ENCODE results near the gene UNC5B.

DNA sequence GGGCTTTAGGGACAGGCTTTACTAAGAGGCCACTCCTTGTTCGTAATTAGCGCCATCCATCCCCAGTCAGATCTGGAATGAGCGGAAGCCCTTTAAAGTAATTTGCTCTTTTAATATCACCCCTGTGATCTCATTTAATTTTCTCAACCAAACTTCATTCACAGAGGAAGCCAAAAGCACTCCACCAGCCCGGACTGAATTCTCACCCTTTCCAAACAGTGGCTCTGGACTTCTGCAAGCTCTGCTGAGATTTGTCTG is 43.1 kb downstream of the UNC5B start:
- TF ChIP-seq CTCF (conservative IDR thresholded peaks at IDR 0.05 in 1 of 2, IDR thresholded peaks at IDR 0.05 in 1 of 2; ENCODE audit: extremely low read depth in 1 of 2, insufficient read depth in 1 of 2, low read depth in 1 of 2, low read length in 2 of 2) (no peak), EZH2 (IDR thresholded peaks at IDR 0.05; ENCODE audit: borderline replicate concordance, low read length) (no peak)

All from mammary epithelial cell (primary cell).